ENCODE results near the gene WDFY2. TPM values are rescaled to one million over a fixed set of nuclear protein-coding genes. Genes with fewer than 3 reads are reported as not detected.

Gene WDFY2
- total and polyA plus RNA-seq, 2 experiments from 2014 or later, result 11.4 to 24.0 TPM

DNA sequence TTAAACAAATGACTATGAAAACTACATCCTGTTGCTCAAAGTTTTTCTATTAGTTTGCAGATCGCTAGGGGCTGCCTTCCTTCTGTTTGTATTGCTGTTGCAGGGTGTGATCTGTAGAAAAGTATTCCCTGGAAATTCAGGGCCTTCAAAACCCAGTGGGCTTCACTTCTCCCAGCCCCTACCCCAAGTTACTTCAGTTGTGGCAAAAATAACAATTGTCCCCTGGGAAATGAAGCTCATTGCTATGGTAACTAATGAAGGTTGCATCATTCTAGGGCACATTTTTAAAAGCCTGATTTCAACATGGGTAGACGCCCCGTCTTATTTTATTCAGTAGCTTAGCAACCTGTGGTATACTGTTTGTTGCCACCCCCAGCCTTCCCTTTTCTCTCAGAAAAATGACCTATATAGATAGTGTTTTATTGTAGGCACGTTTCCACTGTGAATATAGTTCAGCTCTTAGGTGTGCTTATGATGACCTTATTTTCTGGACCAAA, 60.9 kb downstream of the WDFY2 start:
- no peak for TF ChIP-seq STAT1 (IDR thresholded peaks at IDR 0.05; ENCODE audit: unreplicated experiment)
- TF ChIP-seq, protein P1, sequence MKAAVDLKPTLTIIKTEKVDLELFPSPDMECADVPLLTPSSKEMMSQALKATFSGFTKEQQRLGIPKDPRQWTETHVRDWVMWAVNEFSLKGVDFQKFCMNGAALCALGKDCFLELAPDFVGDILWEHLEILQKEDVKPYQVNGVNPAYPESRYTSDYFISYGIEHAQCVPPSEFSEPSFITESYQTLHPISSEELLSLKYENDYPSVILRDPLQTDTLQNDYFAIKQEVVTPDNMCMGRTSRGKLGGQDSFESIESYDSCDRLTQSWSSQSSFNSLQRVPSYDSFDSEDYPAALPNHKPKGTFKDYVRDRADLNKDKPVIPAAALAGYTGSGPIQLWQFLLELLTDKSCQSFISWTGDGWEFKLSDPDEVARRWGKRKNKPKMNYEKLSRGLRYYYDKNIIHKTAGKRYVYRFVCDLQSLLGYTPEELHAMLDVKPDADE (IDR thresholded peaks at IDR 0.05), result no peak
- 0 out of 2 replicates have a peak, but pooled peaks have one; percentile 13 for TF ChIP-seq NANOG (IDR thresholded peaks at IDR 0.05; ENCODE audit: borderline replicate concordance)
- TF ChIP-seq, protein P2, sequence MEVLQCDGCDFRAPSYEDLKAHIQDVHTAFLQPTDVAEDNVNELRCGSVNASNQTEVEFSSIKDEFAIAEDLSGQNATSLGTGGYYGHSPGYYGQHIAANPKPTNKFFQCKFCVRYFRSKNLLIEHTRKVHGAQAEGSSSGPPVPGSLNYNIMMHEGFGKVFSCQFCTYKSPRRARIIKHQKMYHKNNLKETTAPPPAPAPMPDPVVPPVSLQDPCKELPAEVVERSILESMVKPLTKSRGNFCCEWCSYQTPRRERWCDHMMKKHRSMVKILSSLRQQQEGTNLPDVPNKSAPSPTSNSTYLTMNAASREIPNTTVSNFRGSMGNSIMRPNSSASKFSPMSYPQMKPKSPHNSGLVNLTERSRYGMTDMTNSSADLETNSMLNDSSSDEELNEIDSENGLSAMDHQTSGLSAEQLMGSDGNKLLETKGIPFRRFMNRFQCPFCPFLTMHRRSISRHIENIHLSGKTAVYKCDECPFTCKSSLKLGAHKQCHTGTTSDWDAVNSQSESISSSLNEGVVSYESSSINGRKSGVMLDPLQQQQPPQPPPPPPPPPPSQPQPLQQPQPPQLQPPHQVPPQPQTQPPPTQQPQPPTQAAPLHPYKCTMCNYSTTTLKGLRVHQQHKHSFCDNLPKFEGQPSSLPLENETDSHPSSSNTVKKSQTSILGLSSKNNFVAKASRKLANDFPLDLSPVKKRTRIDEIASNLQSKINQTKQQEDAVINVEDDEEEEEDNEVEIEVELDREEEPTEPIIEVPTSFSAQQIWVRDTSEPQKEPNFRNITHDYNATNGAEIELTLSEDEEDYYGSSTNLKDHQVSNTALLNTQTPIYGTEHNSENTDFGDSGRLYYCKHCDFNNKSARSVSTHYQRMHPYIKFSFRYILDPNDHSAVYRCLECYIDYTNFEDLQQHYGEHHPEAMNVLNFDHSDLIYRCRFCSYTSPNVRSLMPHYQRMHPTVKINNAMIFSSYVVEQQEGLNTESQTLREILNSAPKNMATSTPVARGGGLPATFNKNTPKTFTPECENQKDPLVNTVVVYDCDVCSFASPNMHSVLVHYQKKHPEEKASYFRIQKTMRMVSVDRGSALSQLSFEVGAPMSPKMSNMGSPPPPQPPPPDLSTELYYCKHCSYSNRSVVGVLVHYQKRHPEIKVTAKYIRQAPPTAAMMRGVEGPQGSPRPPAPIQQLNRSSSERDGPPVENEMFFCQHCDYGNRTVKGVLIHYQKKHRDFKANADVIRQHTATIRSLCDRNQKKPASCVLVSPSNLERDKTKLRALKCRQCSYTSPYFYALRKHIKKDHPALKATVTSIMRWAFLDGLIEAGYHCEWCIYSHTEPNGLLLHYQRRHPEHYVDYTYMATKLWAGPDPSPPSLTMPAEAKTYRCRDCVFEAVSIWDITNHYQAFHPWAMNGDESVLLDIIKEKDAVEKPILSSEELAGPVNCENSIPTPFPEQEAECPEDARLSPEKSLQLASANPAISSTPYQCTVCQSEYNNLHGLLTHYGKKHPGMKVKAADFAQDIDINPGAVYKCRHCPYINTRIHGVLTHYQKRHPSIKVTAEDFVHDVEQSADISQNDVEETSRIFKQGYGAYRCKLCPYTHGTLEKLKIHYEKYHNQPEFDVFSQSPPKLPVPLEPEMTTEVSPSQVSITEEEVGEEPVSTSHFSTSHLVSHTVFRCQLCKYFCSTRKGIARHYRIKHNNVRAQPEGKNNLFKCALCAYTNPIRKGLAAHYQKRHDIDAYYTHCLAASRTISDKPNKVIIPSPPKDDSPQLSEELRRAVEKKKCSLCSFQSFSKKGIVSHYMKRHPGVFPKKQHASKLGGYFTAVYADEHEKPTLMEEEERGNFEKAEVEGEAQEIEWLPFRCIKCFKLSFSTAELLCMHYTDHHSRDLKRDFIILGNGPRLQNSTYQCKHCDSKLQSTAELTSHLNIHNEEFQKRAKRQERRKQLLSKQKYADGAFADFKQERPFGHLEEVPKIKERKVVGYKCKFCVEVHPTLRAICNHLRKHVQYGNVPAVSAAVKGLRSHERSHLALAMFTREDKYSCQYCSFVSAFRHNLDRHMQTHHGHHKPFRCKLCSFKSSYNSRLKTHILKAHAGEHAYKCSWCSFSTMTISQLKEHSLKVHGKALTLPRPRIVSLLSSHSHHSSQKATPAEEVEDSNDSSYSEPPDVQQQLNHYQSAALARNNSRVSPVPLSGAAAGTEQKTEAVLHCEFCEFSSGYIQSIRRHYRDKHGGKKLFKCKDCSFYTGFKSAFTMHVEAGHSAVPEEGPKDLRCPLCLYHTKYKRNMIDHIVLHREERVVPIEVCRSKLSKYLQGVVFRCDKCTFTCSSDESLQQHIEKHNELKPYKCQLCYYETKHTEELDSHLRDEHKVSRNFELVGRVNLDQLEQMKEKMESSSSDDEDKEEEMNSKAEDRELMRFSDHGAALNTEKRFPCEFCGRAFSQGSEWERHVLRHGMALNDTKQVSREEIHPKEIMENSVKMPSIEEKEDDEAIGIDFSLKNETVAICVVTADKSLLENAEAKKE (CRISPR knock-in tag; IDR thresholded peaks at IDR 0.05), result no peak
- no peak overlapping the region for H2AFZ ChIP-seq
- no peaks in the 10 kb centered on the region for H4K20me1 ChIP-seq (replicated peaks; ENCODE audit: insufficient read depth)
- Mint-ChIP-seq H3K4me3 (peak overlapping the region; percentile 8), H3K27me3 (ENCODE audit: insufficient read depth, low read depth, poor library complexity) (peaks cover 3% of the 10 kb centered on the region), H3K36me3 (ENCODE audit: low read depth) (peaks cover 9% of the 10 kb centered on the region; the same call in 2 of the 3 replicates), H3K27ac (peak overlapping the region; percentile 93), H3K9me3 (no peaks in the 10 kb centered on the region; the same call in 2 of the 3 replicates), H3K4me1 (peaks cover 51% of the 10 kb centered on the region)
- peaks cover 45% of the 10 kb centered on the region for H3K4me1 ChIP-seq (ENCODE audit: insufficient read depth)
- H3K36me3 ChIP-seq (ENCODE audit: insufficient read depth), result no peaks in the 10 kb centered on the region
- H3K27ac ChIP-seq (ENCODE audit: low read depth), result peak overlapping the region; percentile 91
- H3K79me2 ChIP-seq (replicated peaks; ENCODE audit: insufficient read depth), result peaks cover 91% of the 10 kb centered on the region
- H3K4me2 ChIP-seq, result peak overlapping the region; percentile 59
- DNase-seq (ENCODE audit: low spot score), result peak; percentile 65
- H3K27me3 ChIP-seq (ENCODE audit: insufficient read depth), result no peaks in the 10 kb centered on the region
- no peaks in the 10 kb centered on the region for H3K9me2 ChIP-seq (ENCODE audit: insufficient read depth)
- peak overlapping the region; percentile 24; the same call in 1 of the 2 replicates for H3K4me3 ChIP-seq
- H3F3A ChIP-seq (replicated peaks; ENCODE audit: low read depth), result no peaks in the 10 kb centered on the region
- no peak for ATAC-seq
